Ramos (cell line): ENCODE results near the gene DPPA4.

Experiments used
- in situ Hi-C: fragments of 300-500 bp; cut with MboI; formaldehyde crosslinking; loops from one replicate; pipeline ENCODE4 v1.14.3; 2022; ENCODE audit warnings: low sequenced_read_pairs; ENCODE audit not compliant: unreplicated experiment

DPPA4 gene

DNA sequence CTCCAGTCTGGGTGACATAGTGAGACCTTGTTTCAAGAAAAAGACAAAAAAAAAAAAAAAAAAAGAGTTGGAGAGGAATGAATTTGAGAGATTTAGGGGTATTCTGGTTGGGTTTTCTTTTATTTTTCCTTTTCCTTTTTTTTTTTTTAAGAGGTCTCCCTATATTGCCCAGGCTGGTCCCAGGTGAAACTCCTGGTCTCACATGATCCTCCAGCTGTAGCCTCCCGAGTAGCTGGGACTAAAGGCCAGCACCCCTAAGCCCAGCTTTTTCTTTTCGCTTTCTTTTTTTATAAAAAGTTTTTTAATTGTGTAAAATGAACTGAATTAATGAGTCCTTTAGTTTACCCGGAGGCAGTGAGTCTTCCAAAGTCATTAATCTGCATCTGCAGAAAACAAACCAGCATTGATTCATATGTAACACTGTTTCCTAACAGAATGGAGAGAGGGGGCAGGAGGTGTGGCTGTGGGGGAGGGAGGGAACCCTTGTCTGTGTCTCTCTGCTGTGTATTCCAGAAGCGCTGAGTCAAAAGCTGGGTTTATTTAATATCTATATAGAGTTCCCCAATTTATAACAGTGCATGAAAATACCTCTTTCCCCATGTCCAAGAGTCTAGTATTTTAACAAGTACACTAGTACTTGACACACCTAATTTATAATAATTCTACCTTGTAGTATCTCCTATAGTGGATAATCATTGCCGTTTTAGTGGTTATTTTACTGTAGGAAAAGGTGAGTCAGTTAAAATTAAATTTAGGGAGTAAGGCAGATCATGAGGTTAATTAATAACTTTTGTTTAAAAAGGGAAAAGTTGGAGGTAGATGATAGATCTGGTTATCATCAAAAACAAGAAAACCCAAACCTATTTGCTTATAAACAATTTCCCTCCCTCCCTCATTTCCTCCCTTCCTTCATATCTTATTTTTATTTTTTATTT lies 2.6 kb upstream of the DPPA4 start:
- in situ Hi-C loops: no loop called here

DNA sequence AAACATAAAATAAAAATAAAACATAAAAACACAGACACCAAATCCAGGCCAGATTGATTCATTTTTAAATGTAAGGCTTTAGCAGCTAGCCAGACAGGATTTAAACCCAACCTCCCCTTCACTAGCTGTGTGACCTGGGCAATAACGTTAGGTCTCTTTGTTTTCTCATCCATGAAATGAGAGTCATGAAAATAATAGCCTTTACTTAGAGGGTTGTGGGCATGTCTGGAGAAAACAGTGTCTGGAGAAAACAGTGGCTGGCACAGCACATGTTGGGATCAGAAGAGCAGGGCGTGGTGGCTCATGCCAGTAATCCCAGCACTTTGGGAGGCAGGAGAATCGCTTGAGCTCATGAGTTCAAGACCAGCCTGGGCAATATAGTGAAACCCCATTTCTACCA lies 1.9 kb upstream of the DPPA4 start:
- in situ Hi-C loops: no loop called here

DNA sequence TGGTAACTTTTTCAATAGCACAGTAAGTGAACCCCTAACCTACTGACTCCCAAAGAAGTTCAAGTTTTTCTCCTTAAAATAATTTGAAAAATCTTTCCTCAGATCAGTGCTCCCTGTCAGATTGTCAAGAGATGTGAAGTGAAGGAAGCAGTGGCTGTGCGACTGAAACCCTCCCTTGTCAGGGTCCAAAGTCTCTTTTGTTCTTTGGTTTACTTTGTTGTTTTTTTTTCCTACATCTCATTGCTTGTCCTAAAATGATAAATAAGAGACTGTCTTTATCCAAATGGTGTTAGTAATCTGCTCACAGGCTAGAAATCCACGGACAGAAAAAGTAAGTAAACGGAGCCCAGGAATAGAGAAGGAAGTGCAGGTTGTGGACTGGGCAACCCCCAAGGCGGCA lies 976 bp upstream of the DPPA4 start:
- in situ Hi-C loops: no loop called here

DNA sequence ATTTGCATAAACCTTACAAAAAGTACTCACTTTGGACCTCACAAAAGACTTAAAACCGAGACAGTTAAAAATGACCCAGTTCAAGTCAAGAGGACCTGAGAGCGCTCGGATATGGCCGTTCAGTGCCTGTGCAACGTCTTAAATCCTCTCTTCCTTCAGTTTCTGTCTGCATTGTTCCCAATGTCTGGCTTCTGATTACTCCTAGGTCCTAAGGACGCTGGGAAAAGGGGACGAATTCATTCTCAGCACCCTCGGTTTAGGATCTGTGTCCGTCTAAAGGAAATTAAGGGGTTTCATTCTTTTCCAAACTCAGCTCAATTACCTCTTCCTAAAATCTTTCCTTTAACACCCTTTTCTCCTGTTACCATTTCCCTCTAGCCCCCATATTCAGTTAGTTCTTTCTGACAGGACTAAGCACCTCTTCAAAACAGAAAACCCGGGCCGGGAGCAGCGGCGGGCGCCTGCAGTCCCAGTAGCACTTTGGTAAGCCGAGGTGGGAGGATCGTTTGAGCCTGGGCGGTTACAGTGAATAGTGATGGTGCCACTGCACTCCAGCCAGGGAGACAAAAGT lies 970 bp downstream of the DPPA4 start:
- in situ Hi-C loops: no loop called here

DNA sequence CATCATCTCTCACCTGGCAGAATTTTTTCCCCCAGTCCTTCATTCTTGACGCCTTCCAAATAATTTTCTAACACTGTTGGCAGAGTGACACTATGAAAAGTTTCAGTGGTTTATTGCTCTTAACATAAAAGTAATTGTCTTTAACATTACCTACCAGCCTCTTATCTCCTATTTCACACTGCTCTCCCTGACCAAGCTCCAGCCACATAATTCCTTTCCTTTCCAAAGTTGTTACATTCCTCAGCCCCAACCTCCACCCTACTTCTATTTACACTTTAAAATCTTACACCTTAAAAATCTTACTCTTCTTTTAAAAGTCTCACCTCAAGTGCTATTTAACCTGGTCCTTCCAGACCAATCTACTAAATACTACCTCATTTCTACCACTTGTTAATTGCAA lies 2.8 kb downstream of the DPPA4 start:
- in situ Hi-C loops: no loop called here

DNA sequence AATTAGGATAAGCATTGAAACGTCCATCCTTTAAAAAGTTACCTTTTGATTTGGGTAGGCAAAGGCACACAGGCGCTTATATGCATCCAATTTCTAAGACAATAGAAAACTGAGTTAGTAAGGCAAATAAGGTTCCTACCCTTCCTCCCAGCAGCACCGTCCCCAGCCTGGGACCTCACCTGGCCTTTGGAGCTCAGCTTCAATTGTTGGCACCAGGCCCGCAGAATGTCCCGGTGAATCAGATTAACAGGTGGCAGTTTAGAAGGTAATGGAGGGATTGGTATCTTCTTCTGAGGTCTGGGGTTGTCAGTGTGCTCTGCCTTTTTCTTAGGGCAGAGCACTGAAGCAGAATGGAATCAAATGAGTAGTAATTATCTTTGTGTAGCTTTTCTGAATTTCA lies 5.7 kb downstream of the DPPA4 start:
- in situ Hi-C loops: no loop called here

DNA sequence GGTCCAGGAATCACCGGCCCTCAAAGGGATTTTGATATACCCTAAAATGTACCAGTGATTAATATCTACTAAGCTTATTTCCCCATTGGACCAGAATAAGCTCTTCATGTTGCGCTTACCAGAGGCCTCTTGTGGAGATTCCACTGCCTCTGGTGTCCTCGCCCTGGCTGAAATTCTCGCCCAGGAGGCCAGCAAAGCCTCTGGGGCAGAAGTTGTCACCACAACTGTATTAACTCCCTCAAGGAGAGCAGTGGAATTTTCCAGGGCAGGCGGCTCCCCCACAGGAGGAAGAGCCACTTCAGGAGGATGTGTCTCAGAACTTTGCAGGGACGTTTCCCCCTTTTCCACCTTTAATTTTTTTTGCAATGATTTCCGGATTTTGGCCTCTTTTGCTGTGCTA lies 6.9 kb downstream of the DPPA4 start:
- in situ Hi-C loops: no loop called here

DNA sequence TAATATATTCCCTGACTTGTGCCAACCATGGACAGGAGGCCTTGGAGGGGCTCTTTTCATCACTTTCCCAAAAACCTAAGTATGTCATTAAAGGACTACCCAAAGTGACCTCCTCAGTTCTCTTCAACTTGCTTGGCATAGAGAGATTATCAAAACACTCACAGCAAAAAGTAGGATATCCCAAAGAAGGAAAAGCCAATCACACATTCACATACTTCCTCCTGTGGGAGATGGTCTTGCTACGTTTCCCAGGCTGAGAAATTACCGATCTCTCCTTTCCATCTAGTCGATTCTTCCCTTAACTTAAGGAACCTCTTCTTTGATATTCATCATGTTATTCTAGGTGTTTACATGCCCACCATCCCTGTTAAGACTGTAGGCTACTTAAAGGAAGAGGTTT lies 9.1 kb downstream of the DPPA4 start:
- in situ Hi-C loops: no loop called here

DNA sequence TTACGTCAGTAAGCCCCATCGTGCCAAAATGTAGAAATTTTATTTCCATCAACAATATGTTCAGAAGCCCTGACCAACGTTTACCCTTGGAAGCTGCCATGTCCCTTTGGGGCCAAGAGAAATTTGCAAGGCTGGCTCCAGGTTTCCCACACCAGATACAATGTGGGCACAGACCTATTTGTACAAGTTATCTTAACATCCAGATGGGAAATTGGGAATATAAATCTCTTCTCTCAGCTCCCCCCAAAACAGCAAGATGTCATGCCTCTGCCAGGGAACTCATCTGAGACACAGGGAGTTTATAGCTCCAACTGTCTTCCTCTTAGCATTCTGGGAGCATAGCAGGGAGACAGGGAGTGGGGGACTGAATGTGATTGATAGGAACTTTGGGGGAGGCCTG lies 11.7 kb downstream of the DPPA4 start:
- in situ Hi-C loops: no loop called here

DNA sequence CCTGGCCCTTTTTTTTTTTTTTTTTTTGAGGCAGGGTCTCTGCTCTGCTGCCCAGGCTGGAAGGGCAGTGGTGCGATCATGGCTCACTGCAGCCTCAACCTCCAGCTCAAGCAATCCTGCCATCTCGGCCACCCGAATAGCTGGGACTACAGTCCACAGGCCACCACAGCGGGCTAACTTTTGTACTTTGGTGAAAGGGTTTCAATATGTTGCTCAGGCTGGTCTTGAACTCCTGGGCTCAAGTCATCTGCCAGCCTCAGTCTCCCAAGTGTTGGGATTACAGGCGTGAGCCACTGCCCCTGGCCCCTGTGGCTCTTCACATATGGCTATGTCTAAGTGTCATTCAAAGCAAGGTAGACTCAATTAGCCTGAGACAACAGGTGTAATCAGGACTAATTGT lies 12.2 kb downstream of the DPPA4 start:
- in situ Hi-C loops: no loop called here

DNA sequence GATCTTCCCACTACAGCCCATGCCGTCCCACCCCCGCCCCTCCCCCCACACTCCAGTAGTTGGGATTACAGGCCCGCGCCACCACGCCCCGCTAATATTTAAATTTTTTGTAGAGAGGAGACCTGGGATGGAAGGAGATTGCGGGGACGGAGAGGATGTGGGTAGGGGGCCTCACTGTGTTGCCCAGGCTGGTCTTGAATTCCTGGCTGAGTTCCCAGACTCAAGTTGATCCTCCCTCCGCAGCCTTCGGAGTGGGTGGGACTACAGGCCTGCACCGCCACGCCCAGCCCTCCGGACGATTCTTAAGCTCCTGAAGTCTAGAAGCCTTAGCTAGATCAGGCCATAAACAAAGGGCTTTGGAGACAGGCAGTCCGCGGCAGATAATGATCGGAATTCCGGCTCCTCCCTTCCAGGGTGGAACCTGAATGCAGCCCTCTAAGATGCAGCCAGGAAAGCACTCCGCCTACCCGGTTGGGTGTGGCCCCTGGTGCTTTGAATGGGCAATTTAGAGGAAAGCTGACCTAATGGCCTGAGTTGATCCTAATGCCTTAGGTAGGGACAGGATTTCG lies 21.1 kb downstream of the DPPA4 start, which contains the start of gene DPPA2:
DPPA2 (minus strand) TSS at position 356 of the 569 bp plus-strand sequence. CDS start 1,975 bp downstream, outside the sequence.
- in situ Hi-C loops: no loop called here

DNA sequence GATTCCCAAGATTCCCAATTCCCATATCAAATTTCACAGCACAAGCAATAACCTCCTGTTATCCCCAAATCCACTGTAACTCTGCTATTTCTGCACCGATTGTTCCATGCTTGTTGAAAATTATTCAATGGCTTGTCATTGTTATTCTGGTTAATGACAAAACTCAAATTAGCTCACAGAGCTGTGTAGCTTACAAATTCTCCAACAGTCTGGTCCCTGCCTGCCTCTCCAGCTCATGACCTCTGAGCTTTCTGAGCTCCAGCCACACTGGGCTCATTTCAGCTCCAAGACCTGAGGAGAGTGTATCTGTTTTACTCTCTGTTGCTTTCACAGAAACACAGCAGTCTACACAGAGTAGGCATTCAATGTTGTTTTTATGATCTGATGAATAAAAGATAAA lies 24.3 kb downstream of the DPPA4 start:
- in situ Hi-C loops: no loop called here

DNA sequence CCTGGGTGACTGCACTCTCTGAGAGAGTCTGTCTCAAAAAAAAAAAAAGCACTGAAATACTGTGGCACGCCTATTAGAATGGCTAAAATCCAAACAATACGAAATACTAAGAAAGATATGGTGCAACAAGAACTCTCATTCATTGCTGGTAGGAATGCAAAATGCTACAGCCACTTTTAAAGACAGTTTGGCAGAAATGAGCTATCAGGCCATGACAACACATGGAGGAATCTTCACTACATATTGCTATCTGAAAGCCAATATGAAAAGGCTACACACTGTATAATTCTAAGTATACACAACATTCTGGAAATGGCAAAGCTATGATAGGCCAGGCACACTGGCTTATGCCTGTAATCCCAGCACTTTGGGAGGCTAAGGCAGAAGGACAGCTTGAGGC lies 39.9 kb downstream of the DPPA4 start:
- in situ Hi-C loops: no loop called here

DNA sequence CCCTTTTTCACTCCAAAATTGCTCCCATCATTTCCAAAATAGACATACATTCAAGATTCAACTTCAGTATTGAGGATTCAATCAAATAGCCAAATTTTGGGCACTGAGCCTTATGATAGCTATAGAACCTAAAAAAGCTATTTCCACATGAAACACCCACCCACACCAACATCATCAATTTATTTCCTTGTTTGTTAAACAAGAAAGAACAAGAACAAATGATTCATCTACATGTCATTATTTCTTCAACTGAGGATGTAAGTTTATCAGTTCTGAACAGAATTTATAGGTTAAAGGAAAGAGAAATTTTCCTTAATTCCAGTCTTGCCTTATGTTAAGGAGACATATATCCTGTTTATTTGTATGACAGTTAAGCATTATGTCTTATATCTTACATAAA lies 53.3 kb downstream of the DPPA4 start:
- in situ Hi-C loops: no loop called here

DNA sequence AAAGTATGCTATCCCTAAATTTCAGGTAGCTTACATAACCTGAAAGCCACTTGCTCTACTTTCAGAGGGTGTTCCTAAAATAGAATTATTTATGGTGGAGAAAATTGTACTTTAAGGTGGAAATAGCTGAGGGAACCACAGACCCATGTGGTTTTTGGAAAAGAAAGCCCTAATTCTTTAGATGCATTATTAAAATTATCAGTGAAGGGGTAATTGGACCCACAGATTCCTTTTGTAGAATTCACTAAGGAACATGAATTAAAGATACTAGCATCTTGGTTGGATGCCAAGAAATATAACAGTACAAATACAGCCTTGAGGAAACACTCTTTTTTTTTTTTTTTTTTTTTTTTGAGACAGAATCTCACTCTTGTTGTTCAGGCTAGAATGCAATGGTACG lies 58.8 kb downstream of the DPPA4 start:
- in situ Hi-C loops: no loop called here

DNA sequence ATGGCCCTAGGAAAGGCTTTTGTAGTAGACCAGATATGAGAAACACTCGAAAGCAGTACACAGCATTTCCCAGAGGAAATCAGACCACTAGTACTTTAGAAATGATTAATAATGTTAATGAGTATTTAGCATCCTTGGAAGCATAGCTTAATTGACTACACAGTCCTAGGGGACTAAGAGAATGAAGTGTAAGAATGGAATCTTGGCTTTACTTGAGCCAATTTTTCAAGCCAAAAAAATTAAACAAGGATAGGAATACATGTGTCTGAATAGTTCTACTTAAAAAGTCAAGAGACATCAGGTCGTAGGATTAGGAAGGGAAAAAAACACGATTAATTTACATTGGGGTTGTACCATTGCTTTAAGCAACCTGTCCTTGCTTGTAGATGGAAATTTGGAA lies 59.2 kb downstream of the DPPA4 start:
- in situ Hi-C loops: no loop called here
